HG02938 (cell line): ENCODE data around the gene FAM131B.

Source experiments
- ATAC-seq: cut with Tn5 transposase; IDR thresholded peaks from one replicate; pipeline ENCODE4 v1.9.1; 2021; ENCODE audit warnings: mild to moderate bottlenecking, moderate library complexity; ENCODE audit not compliant: unreplicated experiment

FAM131B gene

GRCh38 chr7:143325240-143325639 lies 37.3 kb downstream of the FAM131B start:
- no peak for ATAC-seq

DNA sequence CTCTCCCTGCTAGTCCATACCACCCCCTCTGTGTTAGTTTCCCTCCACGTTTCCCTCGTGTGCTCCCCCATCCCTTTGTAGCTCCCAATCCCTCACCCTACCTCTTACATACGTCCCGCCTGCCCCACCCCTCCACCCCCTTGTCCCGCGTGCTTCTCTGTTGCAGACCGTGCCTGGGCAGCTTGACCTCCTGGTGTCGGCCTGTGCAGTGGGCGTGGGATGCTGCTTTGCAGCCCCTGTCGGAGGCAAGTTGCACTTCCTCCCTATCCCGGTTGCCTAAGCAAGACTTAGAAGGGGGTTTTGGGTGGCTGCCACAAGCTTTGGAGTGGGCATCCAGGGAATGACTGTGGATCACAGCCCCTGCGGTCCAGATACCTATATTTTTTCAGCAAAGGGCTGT lies 38.9 kb downstream of the FAM131B start:
- no peak for ATAC-seq

DNA sequence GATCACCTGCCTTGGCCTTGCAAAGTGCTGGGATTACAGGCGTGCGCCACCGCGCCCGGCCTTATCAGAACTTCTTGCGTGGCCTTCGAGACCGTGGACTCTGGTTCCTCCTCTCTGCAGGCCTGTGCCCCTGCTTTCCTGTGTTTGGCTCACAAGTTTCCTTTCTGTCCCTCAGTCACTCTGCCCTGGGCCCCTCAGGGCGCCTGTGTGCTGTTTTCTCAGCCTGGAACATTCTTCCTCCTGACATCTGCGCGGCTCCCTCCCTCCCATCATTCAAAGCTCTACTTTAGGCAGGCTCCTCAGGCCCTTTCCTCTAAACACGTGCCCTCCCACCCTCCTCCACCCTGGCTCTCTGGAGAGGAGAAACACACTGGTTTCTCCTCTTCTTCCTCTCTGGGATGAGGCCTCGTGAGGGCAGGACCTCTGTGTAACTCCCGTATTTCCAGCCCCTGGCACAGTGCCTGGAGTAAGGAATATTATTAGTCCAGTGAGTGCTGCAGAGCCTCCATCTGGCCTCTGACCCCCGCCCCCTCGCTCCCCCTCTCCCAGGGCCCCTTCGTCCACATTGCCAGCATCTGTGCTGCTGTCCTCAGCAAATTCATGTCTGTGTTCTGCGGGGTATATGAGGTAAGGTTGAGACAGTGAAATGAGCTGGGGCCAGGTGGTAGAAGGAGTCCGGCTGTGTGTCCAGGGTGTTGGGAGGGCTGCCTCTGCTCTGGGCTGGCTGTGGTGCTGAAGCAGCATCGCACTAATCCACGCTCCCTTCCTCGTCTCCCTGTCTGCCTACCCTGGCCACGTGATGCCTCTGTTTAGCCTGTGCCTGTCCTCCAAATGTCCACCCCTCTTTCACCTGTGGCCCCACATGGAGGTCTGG lies 39.5 kb downstream of the FAM131B start:
- ATAC-seq, result no peak

GRCh38 chr7:143321734-143322133 lies 40.8 kb downstream of the FAM131B start:
- ATAC-seq, result no peak

DNA sequence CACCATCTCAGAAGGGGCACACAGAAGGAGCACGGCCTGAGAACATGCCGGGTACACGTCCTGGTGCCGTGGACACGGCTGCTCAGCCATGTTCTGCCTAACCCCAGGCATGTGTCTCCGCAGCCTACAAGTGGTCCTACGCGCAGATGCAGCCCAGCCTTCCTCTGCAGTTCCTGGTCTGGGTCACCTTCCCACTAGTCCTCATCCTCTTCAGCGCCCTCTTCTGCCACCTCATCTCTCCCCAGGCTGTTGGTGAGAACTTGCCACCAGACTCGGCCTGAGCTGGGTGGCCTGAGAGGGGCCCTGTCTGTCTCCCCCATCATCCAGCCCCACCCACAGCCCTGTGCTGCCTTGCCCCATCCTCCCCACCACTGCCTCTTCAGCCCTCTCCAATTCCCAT lies 41.3 kb downstream of the FAM131B start:
- ATAC-seq, result no peak

GRCh38 chr7:143320620-143321019 lies 41.9 kb downstream of the FAM131B start:
- no peak for ATAC-seq

DNA sequence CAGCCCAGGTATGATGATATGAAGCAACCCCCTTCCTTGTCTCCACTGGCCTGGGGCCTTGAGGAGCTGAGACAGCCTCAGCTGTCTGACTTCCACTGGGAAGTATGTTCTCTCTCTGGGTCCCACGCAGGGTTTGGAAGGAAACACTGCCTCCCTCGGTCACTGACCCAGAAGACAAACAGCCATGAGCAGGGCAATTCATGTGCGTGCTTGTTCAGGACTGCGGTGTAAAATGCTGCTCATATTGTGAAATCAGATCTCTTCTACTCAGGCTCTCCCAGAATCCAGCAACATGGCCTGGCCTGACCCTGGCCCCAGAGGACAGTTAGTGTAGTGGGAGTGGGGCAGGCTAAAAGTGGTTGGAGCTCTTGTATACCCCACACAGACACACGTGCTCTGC lies 43.9 kb downstream of the FAM131B start:
- no peak for ATAC-seq

- no peak for ATAC-seq
Measured at GRCh38 chr7:143316492-143316891, 46.0 kb downstream of the FAM131B start.

GRCh38 chr7:143315776-143316175 lies 46.7 kb downstream of the FAM131B start, which contains the start of gene CLCN1:
CLCN1 (plus strand) TSS chr7:143316111; CDS start chr7:143316213, 102 bp downstream.
- no peak for ATAC-seq

DNA sequence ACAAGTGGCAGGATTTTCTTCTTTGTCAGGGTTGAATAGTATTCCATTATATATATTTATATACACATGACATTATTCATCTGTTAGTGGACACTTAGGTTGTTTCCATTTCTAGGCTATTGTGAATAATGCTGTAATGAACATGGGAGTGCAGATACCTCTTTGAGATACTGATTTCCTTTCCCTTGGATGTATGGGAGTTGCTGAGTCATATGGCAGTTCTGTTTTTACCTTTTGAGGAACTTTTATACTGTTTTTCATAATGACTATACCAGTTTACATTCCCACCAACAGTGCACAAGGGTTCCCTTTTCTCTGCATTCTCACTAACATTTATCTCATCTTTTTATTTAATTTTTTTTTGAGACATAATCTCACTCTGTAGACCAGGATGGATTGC lies 48.4 kb downstream of the FAM131B start:
- no peak for ATAC-seq

GRCh38 chr7:143308632-143309031 lies 53.9 kb downstream of the FAM131B start:
- ATAC-seq, result no peak

GRCh38 chr7:143305423-143306070 lies 57.0 kb downstream of the FAM131B start:
- ATAC-seq, result no peak

DNA sequence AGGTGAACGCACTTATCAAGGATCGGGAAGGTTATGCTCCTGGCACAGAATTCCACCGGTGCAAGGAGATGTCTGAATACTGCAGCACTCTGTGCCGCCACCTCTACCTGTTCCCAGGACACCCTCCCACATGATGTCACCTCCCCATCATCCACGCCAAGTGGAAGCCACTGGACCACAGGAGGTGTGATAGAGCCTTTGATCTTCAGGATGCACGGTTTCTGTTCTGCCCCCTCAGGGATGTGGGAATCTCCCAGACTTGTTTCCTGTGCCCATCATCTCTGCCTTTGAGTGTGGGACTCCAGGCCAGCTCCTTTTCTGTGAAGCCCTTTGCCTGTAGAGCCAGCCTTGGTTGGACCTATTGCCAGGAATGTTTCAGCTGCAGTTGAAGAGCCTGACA lies 57.6 kb downstream of the FAM131B start:
- no peak for ATAC-seq

GRCh38 chr7:143303733-143304132 lies 58.8 kb downstream of the FAM131B start:
- ATAC-seq, result no peak
